Medulla oblongata (tissue), 1 donor: ENCODE results near the gene DTD1.

Experiments used
- DNase-seq: peaks from one replicate; pipeline ENCODE4 v3.0.0-alpha.2; 2015; ENCODE audit errors: extremely low spot score

The DTD1 gene

DNA sequence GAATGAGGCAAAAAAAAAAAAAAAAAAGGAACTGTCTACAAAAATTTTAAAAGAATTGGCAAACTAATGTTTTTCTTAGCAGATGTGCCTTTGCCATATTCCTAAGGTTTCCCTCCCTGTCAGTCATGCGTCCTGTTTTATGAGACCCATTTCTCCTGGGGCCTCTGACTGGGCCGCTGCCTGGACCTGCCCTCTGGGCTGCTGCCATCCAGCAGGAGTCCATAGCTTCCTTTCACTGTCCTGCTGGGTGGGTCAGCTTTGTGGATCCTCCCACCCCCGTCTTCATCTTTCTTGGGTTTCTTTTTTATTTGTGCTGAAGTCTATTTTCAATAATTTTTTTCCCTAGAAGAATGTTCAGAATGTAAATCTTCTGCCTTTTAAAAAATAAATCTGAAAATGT, 114.9 kb downstream of the DTD1 start:
- no peak for DNase-seq

DNA sequence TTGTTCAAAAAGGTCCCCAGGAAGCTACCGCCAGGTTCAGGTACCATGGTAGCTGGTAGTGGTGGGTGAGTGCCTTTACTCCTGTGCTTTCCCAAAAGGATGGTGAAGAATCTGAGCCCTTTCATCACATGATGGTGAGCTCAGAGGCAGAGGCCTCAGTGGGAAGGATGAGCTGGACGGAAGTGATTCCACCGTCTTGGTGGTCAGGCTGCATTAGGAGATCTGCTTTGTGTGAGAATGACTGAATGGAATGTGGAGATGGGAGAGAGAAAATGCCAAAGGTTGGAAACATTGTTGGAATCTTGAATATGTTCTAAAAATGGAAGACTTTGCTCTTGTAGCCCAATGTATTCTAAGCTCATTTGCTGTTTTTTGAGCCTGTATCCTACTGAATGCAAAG, 117.6 kb downstream of the DTD1 start:
- DNase-seq, result no peak

DNA sequence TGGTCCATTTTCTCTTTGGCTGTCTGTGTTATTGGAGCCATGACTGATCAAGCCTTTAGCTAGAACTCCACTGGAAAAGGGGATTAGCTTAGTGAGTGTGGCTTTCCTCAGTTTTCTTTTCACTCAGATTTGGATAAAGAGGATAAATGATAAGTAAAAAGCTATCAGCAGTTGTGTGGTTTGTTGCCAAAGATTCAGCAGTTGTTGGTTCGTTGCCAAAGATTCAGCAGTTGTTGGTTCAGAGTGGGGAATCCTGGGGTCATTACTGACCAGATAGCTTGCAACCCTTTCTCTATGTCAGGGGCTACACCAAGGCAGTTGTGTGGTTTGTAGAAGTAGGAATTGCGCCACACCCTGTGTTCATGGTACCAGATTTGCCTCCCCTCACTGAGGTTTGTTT, 118.1 kb downstream of the DTD1 start:
- no peak for DNase-seq

DNA sequence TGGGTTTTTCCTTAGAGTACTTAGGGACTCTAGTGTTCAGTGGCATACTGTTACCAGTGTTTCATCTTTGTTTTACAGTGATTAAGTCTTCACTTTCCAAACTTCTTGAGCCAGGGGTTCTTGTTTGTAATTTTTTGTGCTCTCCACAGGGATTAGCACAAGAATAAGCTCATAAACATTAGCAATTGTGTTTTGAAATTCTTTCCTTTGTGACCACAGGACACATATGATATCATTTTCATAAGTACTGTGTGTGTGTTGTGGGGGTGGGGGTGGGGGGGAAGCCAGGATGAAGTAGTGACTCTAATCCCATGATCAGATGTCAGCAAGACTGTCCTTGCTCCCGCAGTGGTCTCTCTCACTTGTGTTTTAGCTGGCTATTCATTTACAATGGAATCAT, 124.3 kb downstream of the DTD1 start:
- no peak for DNase-seq

DNA sequence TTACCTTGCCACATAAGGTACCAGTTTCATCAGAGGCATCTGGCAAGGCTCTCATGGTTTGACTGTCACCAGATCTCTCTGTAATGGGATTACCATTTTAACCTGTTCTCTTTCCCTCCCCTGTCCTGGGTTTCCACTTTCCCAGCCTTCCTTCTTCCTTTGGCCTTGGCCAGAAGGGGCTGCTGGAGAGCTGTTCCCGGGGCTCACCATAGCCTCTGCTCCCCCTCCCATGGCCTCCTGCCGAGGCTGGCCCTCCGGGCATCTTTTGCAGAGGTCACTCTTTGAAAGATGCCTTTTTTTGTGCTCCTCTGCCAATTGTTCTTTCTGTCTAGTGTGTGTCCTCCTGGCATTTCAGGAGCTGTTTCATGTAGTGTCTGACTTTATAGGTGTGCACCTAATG, 125.0 kb downstream of the DTD1 start:
- DNase-seq, result no peak

DNA sequence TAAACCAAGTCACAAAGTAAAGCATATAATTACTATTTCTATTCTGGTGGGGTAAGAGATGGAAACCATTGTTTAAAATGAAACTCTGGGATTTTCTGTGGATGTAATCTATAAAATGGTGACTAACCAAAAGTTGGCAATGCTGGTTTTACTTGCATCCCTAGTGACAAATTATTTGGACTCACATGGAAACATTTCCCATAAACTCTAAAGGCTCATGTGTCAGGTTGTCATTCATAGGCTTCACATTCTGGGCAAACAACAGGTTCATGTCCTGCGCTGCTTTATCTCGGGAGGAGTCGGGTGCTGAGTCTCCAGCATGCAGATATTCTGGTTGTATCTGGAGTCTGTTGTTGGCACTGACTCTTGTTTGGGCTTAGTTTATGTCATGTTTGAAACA, 127.7 kb downstream of the DTD1 start:
- no peak for DNase-seq

DNA sequence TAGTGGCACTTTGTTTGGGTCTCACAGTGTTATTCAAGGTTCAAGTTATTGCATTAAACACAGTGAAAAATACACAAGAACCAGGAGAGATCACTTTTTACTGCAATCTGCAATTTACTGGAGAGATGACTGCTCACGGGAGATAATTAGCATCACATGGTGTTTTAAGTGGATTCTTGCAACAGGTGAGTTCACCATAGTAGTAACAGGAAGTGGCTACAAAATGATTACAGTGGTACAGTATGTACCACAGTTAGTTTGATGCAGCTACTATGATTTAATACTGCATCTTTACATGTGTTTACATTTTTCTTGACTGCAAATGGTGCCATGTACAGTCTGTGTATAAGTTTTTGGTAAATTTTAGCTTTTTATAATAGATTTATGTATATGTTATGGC, 129.2 kb downstream of the DTD1 start:
- no peak for DNase-seq

DNA sequence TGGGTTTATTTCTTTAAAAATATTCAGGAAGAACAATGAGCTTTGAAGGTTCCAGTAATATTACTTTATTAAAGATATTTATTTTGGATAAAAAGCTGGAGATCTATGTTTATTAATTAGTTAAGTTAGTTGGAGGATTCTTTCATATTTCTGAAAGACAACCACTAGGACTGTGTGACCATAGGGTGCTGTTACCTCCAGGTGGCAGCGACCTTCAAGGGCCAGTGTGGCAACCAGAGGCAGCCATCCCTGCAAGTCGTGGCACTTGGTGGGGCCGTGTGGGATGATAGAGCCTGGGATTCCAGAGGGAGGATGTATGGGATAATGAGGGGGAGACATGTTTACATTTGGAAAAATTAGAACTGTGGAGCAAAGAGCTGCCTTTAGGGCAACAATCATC, 130.3 kb downstream of the DTD1 start:
- no peak for DNase-seq

DNA sequence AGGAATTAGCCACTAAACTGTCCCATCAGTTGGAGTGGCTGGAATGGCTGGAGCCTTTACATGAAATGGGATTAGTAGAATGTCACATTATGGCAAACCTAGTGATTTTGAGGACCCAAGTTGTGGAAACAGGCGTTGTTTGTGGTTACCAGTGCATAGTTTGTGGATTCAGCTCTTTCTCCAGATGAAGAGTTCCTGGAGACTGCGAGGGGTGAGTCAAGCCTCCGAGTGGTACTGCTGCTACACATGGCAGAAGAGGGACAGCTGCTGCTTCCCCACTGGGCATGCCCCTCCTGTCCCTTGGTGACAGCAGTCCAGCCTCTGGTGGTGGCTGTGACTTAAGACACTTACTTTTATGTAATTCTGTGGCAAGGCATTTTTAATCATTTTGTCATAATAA, 131.6 kb downstream of the DTD1 start:
- no peak for DNase-seq

DNA sequence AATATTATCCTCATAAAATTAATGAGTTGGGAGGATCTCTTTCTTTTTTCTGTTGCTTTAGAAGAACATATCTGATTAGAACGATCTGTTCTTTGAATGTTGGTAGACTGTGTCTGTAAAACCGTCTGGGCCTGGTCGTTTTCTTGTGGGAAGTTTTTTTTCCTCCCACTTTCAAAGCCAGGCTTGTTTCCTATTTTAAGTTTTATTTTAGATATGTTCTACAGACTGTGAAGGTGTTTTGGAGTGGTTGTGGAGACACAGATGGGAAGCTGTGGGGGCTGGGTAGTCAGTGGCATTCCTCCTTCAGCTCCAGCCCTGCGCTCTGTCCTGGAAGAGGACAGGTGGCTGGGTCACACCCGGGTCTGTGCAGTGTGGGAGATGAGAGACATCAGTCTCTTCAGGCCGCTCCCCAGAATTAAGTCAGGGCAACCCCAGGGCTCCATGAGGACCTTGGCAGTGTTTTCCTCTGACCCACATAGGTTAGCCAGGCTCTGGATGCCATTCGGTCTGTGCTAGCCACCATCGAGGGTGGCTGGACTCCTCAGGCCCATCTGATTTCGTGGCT, 133.8 kb downstream of the DTD1 start:
- no peak for DNase-seq

DNA sequence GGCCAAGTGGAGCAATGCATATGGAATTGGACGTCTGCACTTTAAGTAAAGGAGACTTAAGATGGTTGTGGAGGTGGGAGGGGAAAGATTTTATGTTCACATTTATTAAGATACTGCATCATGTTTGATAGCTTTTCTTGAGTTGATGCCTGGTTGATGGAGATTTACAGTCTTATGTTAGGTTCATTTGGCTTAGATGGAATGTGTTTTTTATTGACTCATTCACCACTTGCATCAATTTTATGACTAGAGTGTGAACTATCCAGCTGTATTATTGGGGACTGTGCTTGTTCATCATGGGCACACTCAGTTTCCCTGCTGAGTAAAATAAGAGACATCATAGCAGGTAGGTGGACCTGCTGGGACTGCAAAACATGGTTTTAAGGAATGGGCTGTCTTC, 134.5 kb downstream of the DTD1 start:
- DNase-seq, result peak; percentile 11

DNA sequence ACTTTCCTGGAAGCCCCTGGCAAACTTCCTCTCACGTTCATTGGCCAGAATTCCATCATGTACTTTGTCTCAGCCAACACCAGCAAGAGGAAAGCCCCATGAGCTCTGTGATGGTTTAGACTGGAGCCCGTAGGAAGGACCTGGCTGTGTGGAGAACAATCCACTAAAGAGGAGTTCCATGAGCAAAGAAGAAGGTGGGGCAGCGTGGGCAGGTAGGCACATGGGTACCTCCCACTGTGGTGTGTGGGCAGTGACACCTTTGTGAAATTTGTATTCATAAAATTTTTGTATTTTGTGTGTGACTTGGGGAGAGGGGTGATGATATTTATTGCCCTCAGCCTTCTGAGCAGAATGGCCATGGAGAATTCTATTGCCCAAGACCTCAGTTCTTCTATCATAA, 136.2 kb downstream of the DTD1 start:
- no peak for DNase-seq

DNA sequence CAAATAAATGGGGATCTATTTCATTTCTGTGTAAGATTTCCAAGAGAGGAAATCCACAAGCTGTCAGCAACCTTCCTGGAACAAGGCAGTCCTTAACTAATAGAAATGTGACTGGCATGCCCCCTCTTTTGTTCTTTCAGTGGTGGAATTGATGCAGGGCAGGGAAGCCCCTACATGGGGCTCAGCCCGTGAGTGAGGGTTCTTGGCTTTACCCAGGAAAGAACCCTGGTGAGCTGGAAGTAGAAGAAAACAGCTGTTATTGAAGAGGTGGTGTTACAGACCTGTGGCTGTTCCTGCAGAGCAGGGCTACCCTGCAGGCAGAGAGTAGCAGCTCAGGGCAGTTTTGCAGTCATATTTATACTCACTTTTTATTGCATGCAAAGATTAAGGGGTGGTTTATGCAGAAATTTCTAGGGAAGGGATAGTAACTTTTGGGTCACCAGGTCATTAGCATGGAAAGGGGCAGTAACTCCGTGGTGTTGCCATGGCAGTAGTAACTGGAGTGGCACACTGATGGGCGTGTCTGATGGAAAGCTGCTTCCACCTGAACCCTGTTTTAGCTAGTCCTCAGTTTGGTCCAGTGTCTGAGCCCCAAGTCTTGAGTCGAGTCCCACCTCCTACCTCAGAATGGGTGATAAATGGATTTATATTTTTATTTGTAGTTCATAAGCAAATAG, 137.1 kb downstream of the DTD1 start:
- DNase-seq, result no peak

DNA sequence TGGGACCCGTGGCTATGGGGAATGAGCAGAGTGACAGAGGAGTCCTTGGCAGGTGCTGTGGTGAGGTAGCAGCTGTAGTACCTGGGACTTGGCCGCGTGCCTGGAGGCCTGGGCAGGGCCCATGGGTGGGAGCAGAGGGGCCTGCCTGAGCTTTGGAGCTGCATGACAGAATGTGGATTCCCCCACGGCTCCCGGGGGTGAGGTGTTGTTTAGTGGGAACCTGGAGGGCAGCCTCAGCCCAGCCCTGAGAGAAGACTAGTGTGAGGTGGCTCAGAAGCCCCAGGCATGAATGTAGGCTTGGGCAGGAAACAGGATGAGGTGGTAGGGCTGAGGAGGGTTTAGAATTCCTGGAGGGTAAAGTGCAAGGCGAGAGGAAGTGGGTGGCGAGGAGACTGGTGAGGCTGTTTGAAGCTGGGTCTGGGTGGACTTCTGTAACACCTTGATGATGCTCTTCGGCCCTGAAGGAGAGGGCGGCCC, 139.2 kb downstream of the DTD1 start:
- no peak for DNase-seq

DNA sequence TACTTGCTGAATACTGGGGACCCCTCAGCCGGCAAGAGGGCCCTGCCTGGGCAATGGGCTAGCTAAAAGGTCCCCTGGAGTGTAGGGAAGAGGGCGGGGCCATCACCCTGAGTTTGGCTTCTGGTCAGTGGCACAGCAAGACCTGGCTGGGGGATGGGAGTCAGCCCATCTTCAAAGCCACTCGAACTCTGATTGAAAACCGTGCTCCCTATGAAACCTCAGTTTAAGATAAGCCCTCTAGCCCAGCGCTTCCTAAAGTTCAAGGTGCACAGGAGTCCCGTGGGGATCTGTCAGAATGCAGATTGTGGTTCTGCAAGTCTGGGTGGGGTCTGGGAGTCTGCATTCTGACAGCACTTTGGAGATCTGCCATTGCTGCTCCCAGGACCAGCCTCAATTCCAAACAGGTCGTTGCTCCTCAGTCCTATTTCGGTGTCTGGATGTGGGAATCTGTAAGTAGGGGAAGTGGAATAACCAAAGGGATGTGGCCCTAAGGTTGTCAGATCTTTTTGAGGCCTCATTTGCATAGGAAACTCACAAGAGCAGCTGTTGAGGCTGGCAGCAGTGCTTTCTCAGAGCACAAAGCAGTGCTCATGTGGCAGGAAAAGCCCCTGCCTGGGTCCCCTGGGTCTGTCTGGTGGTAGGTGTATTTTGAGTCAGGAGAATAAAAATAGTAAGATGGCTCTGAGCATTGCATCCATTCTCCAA, 140.5 kb downstream of the DTD1 start:
- no peak for DNase-seq

DNA sequence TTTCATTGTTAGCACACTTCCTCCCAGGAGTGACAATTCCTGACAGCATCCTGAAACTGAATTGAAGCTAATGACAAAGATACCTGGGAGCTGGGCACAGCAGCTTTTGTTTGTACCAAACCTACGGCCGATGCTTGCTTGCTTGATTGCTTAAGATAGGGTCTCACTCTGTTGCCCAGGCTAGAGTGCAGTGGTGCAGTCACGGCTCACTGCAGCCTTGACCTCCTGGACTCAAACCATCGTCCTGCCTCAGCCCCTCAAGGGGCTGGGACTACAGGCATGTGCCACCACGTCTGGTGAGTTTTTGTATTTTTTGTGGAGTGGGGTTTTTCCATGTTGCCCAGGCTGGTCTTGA, 141.0 kb downstream of the DTD1 start:
- DNase-seq, result no peak

DNA sequence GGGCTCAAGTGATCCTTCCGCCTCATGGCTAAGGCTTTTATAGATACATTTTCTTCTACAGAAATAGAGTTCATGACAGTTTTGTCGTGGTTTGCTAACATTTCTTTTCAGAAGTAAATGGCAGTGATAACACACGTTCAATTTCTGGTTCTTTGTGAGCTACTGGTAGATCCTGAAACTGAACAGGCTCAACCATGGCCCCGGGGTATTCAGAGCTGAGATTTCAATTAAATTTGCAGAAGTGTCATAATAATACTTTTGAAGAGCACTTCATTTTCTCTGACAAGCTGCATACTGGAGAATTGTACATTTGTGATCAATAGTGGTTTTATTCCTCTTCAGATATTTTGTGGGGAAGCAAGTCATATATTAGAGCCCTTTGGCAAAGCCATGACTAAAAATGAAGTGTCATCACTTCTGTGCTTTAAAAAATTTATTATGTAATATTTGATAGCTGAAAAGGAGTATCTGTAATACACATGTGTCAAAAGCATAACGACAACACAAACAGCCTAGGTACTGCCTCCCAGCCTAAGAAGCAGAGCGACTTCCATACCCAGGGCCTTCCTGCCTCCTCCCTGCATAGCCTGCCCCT, 141.5 kb downstream of the DTD1 start:
- no peak for DNase-seq

DNA sequence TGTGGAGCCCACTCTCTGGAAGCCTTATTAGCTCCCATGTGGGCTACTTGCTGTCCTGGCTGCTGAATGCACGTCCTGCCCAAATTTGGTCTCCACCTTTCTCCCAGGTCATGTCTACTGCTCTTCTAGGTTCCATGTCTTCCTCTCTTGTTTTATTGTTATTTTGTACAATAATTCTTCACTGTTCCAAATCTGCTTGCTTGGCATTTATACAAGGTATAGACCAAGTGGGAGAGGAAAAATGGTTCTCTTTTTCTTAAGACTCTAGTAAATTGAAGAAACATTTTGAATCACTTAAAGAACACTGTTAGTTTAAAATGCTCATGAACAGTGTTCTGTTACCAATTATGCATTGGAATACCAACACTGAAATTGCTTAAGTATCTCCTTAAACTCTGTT, 144.1 kb downstream of the DTD1 start:
- DNase-seq, result no peak

DNA sequence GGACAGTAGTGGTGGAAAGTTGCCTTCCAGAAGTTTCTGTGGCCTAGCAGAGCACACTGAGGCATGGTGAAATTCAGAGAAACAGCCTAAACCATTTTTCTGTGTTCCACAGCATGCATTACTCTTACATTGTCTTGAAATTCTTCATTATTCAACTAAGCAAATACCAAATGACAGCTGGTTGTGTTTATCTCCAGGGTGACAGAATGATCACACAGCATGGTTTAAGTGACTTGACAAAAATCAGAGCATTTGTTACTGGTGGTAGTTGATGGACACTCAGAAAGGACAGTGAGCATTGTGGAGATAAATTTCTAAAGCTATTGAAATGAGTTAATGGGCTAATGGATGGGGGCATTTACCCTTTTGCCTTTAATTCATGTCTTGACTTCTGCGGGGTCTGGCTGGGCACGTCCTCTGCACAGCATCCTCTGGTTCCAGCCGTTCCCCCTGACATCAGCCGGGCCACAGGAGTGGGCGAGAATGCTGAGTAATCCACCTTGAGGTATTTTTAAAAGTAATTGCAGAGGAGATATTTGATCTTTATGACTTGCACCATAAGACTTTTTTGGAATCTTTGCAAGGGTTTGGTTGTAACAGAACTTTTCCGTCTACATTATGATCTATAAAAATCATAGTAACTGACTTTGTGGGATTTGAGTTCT, 146.8 kb downstream of the DTD1 start:
- no peak for DNase-seq

DNA sequence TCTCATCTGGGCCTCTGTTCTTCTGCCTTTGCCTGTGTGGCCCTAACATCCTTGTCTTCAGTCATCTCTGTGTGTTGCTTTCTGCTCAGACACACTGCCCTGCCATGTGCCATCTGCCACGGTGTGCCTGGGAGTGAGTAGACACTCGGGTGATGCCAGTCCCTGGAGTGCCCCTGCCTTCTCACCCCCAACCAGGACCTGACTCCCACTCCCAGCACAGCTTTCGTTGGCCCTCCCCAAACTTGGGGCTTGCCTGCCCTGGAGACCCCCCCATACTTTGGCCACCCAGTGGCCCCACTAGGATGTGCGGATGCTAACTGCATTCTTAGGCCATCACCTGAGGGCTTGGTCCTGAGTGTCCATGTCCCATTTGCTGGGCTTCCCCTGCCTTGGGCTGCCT, 149.3 kb downstream of the DTD1 start:
- no peak for DNase-seq

DNA sequence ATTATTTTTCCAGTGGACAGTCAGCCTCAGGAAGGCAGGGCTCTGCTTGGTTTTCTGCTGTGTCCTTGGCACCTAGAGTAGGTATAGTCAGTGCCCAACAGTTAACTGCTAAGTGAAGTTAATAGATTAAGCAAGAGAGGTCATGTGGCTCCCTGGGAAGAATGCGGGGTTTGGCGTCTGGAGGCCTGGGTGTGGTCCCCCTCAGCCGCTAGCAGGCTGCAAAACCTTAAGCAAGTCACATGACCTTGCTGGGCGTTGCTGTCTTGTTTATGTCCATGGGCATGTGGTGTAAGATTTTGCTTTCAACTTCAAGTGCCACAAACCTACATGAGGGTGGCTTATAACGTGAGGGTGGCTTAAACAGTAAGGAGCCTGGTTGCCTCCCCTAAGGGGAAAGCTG, 150.2 kb downstream of the DTD1 start:
- DNase-seq, result no peak

DNA sequence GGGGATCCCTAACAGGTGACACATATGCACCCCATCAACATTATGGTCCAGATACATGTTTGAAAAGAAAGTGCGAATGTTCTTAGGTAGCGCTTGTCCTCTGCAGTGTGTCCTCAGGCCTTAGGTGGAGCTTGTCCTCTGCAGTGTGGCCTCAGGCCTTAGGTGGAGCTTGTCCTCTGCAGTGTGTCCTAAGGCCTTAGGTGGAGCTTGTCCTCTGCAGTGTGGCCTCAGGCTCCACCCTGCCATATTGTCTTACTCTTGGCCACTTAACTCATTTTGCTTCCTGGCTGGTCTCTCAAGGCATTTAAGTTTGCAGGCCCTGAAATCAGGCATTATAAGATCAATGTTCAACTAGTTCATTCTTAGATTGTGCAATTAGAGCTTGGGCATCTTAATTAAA, 151.0 kb downstream of the DTD1 start:
- no peak for DNase-seq

DNA sequence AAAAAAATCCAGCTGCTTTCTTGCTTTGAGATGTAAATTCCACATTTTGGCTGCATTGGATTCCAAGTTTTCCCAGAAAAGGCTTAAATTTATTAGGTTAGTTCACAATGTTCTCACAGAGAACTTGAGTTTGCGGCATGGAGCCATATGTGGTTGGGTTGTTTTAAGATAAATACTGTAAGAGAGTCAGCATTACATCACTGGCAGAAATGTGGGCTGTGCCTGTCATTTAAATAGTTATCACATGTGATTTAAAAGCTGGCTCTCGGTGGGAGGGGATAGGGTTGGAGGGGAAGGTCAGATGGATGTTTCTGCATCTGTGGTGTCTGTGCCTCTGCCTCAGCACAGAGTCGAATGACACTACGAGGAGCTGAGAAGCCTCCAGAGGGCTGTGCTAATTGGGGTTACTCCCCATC, 151.9 kb downstream of the DTD1 start:
- peak; percentile 53 for DNase-seq
